Measurements from ENCODE around the gene CCSER1.

- TF ChIP-seq, protein P1, sequence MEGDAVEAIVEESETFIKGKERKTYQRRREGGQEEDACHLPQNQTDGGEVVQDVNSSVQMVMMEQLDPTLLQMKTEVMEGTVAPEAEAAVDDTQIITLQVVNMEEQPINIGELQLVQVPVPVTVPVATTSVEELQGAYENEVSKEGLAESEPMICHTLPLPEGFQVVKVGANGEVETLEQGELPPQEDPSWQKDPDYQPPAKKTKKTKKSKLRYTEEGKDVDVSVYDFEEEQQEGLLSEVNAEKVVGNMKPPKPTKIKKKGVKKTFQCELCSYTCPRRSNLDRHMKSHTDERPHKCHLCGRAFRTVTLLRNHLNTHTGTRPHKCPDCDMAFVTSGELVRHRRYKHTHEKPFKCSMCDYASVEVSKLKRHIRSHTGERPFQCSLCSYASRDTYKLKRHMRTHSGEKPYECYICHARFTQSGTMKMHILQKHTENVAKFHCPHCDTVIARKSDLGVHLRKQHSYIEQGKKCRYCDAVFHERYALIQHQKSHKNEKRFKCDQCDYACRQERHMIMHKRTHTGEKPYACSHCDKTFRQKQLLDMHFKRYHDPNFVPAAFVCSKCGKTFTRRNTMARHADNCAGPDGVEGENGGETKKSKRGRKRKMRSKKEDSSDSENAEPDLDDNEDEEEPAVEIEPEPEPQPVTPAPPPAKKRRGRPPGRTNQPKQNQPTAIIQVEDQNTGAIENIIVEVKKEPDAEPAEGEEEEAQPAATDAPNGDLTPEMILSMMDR (conservative IDR thresholded peaks at IDR 0.05 in 1 of 2, IDR thresholded peaks at IDR 0.05 in 1 of 2; ENCODE audit: low read depth in 1 of 2, low read length in 2 of 2): no peak
- no peak for TF ChIP-seq EZH2 (IDR thresholded peaks at IDR 0.05; ENCODE audit: low read length, missing control alignments)
These were observed 671.8 kb downstream of the CCSER1 start for GRCh38 chr4:90798948-90799347.

All from fibroblast of lung (primary cell).